ENCODE data around the gene ATG2B. TPM values are rescaled to one million over a fixed set of nuclear protein-coding genes. Genes with fewer than 3 reads are reported as not detected.
A peak's percentile ranks its signal among the peaks of the same experiment; 100 is the strongest.

ATG2B gene
- total and polyA plus RNA-seq, 8 donors: 19.5 to 44.1 (median 32.6) TPM

GRCh38 chr14:96345669-96346068 lies 17.5 kb downstream of the ATG2B start:
- TF ChIP-seq CTCF (IDR thresholded peaks at IDR 0.05): no peak
- DNase-seq: no peak

GRCh38 chr14:96341323-96341722 lies 21.8 kb downstream of the ATG2B start:
- no peaks in the 10 kb centered on the region for H3K27me3 ChIP-seq
- no peak overlapping the region for H3K4me3 ChIP-seq
- DNase-seq (no peak), ATAC-seq (no peak)
- H3K4me1 ChIP-seq: no peaks in the 10 kb centered on the region
- no peak overlapping the region for H3K27ac ChIP-seq
- intact Hi-C loops (cut with DNase I): no loop called here
- H3K36me3 ChIP-seq: peaks cover 0 to 30% of the 10 kb centered on the region in 2 donors
- no peak for TF ChIP-seq CTCF (IDR thresholded peaks at IDR 0.05)
- H3K9me3 ChIP-seq: no peaks in the 10 kb centered on the region

More at GRCh38 chr14:96345669-96346068, 17.5 kb downstream of the ATG2B start:
- Histone ChIP-seq H3K27ac (no peak overlapping the region), H3K4me3 (no peak overlapping the region), H3K27me3 (no peaks in the 10 kb centered on the region), H3K9me3 (no peaks in the 10 kb centered on the region), H3K36me3 (peaks cover 0 to 13% of the 10 kb centered on the region in 2 donors), H3K4me1 (no peaks in the 10 kb centered on the region)
- no peak for ATAC-seq
- intact Hi-C loops (cut with DNase I): no loop called here

- H3K4me3 ChIP-seq: no peak overlapping the region
- no peaks in the 10 kb centered on the region for H3K9me3 ChIP-seq
- no peak overlapping the region for H3K27ac ChIP-seq
- DNase-seq (no peak), ATAC-seq (no peak)
- peaks cover 0 to 30% of the 10 kb centered on the region in 2 donors for H3K36me3 ChIP-seq
- no peaks in the 10 kb centered on the region for H3K27me3 ChIP-seq
- no peak for TF ChIP-seq CTCF (IDR thresholded peaks at IDR 0.05)
- H3K4me1 ChIP-seq: no peaks in the 10 kb centered on the region
- intact Hi-C loops (cut with DNase I): no loop called here
These were observed 24.6 kb downstream of the ATG2B start for GRCh38 chr14:96338551-96338950.

- no peaks in the 10 kb centered on the region for H3K9me3 ChIP-seq
- H3K27ac ChIP-seq: no peak overlapping the region
- ATAC-seq (peak; percentile 58), DNase-seq (peak in 1 of 4 donors; percentile 7)
- intact Hi-C loops (cut with DNase I): no loop called here
- no peaks in the 10 kb centered on the region for H3K27me3 ChIP-seq
- TF ChIP-seq CTCF (IDR thresholded peaks at IDR 0.05): no peak
- H3K36me3 ChIP-seq: peaks cover 0 to 74% of the 10 kb centered on the region in 2 donors
- no peaks in the 10 kb centered on the region for H3K4me1 ChIP-seq
- H3K4me3 ChIP-seq: no peak overlapping the region
These were observed 38.9 kb downstream of the ATG2B start for GRCh38 chr14:96324219-96324618.

GRCh38 chr14:96320605-96321004 lies 42.5 kb downstream of the ATG2B start:
- Histone ChIP-seq H3K27ac (no peak overlapping the region), H3K9me3 (no peaks in the 10 kb centered on the region), H3K4me3 (no peak overlapping the region), H3K36me3 (peaks cover 0 to 77% of the 10 kb centered on the region in 2 donors), H3K27me3 (no peaks in the 10 kb centered on the region), H3K4me1 (no peaks in the 10 kb centered on the region)
- intact Hi-C loops (cut with DNase I): no loop called here
- ATAC-seq (no peak), DNase-seq (no peak)
- TF ChIP-seq CTCF (IDR thresholded peaks at IDR 0.05): no peak

All from left lung (tissue), 10 donors.